Measurements from ENCODE around the gene CYP3A7.
"Not testable (repeated sequence)": the region's sequence is repeated elsewhere in the genome, so short reads cannot be mapped to it uniquely, and the experiment has no call there.

DNA sequence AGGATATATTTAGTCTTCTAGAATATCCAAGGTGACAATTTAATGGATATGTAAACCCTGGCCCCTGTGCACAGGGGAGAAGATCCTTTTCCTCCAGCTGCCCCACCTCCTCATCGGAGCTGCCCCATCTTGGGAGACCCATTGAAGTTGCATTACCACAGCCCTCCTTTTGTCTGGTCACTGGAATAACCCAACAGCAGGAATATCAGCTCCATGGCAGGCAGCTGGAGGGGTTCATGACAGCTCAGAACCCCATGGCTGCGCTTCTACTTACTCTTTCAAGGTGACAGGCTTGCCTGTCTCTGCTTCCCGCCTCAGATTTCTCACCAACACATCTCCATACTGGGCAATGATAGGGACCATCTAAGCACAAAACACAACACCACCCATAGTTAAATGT lies 34.5 kb upstream of the CYP3A7 start:
- TF ChIP-seq POLR2A (IDR thresholded peaks at IDR 0.05), result not testable (repeated sequence)
- TF ChIP-seq, protein P1, sequence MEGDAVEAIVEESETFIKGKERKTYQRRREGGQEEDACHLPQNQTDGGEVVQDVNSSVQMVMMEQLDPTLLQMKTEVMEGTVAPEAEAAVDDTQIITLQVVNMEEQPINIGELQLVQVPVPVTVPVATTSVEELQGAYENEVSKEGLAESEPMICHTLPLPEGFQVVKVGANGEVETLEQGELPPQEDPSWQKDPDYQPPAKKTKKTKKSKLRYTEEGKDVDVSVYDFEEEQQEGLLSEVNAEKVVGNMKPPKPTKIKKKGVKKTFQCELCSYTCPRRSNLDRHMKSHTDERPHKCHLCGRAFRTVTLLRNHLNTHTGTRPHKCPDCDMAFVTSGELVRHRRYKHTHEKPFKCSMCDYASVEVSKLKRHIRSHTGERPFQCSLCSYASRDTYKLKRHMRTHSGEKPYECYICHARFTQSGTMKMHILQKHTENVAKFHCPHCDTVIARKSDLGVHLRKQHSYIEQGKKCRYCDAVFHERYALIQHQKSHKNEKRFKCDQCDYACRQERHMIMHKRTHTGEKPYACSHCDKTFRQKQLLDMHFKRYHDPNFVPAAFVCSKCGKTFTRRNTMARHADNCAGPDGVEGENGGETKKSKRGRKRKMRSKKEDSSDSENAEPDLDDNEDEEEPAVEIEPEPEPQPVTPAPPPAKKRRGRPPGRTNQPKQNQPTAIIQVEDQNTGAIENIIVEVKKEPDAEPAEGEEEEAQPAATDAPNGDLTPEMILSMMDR (IDR thresholded peaks at IDR 0.05 in 4 of 5, conservative IDR thresholded peaks at IDR 0.05 in 1 of 5), result not testable (repeated sequence)
